K562 (cell line): ENCODE measurements around the gene PTPN11.

Experiments used
- ATF3 ChIP-seq, 2 experiments: fragments of 450-650 bp in 1 of 2; sonication (generic) in 1 of 2; formaldehyde crosslinking in 1 of 2; IDR thresholded peaks in 1 of 2; conservative IDR thresholded peaks in 1 of 2; 2 replicates each; pipeline versions ENCODE4 v1.6.1 to v1.8.1; 2016 to 2023; ENCODE audit warnings: mild to moderate bottlenecking in 2 of 2, moderate library complexity in 2 of 2, inconsistent platforms in 1 of 2, missing genetic modification reagents in 1 of 2
- E2F4 ChIP-seq: sonication (generic); formaldehyde crosslinking; IDR thresholded peaks from 2 replicates; pipeline ENCODE4 v1.8.0; 2022; ENCODE audit warnings: mild to moderate bottlenecking, low read depth, missing genetic modification reagents
- GABPA ChIP-seq: fragments of 200-800 bp; sonication (Bioruptor generic); conservative IDR thresholded peaks from 2 replicates; pipeline ENCODE4 v1.6.1; 2016; ENCODE audit warnings: low read depth, missing genetic modification characterization, missing compliant biosample characterization
- IRF2 ChIP-seq: sonication (generic); formaldehyde crosslinking; IDR thresholded peaks from 2 replicates; pipeline ENCODE4 v1.8.1; 2022; ENCODE audit warnings: mild to moderate bottlenecking, missing genetic modification reagents
- POLR2AphosphoS5 ChIP-seq: IDR thresholded peaks from 2 replicates; pipeline ENCODE4 v1.6.1; 2011; ENCODE audit warnings: mild to moderate bottlenecking, low read depth, low read length, moderate library complexity; ENCODE audit not compliant: control insufficient read depth, insufficient read depth
- RAD21 ChIP-seq, 2 experiments: fragments of 250-450 bp in 1 of 2; fragments of 450-650 bp in 1 of 2; sonication (Bioruptor Pico) in 1 of 2; formaldehyde crosslinking in 1 of 2; IDR thresholded peaks in 1 of 2; conservative IDR thresholded peaks in 1 of 2; 2 replicates each; pipeline versions ENCODE4 v1.4.0 to v1.8.0; 2020 to 2022; ENCODE audit warnings: mild to moderate bottlenecking in 2 of 2, moderate library complexity in 1 of 2
- RB1 ChIP-seq: fragments of 450-650 bp; IDR thresholded peaks from 2 replicates; pipeline ENCODE4 v1.6.1; 2017; ENCODE audit warnings: low read depth, mild to moderate bottlenecking
- SMAD2 ChIP-seq: fragments of 150-350 bp; IDR thresholded peaks from 2 replicates; pipeline ENCODE4 v1.6.1; 2014; ENCODE audit warnings: low read depth, mild to moderate bottlenecking, low read length

- TF ChIP-seq POLR2AphosphoS5: no peak
- TF ChIP-seq RB1: no peak
- TF ChIP-seq E2F4 (CRISPR knock-in tag): no peak
- no peak for TF ChIP-seq IRF2 (CRISPR knock-in tag)
- TF ChIP-seq SMAD2: no peak
- TF ChIP-seq ATF3 (IDR thresholded peaks at IDR 0.05): no peak
- TF ChIP-seq ATF3 (CRISPR knock-in tag; conservative IDR thresholded peaks at IDR 0.05): no peak
- no peak for TF ChIP-seq GABPA (tag)
- TF ChIP-seq RAD21 (CRISPR knock-in tag; conservative IDR thresholded peaks at IDR 0.05 in 1 of 2, IDR thresholded peaks at IDR 0.05 in 1 of 2): no peak
Observed at GRCh38 chr12:112535637-112536366, 117.1 kb downstream of the PTPN11 start.
